MG63 (cell line): ENCODE measurements around the gene FAM53A. TPM values are rescaled to one million over a fixed set of nuclear protein-coding genes. Genes with fewer than 3 reads are reported as not detected.
"Not testable (repeated sequence)": the region's sequence is repeated elsewhere in the genome, so short reads cannot be mapped to it uniquely, and the experiment has no call there.

Source experiments
- DNase-seq: peaks from one replicate; pipeline ENCODE4 v3.0.0-alpha.2; 2020
- H3K27me3 ChIP-seq: fragments of 250-450 bp; sonication (Bioruptor Pico); 2 replicates; pipeline ENCODE4 v1.5.1; 2020; ENCODE audit warnings: mild to moderate bottlenecking, moderate library complexity
- H3K36me3 ChIP-seq: fragments of 250-450 bp; sonication (Bioruptor Pico); 2 replicates; pipeline ENCODE4 v1.5.1; 2020; ENCODE audit warnings: mild to moderate bottlenecking, moderate library complexity
- H3K4me3 ChIP-seq: fragments of 250-450 bp; sonication (Bioruptor Pico); 2 replicates; pipeline ENCODE4 v1.5.1; 2020; ENCODE audit warnings: mild to moderate bottlenecking, moderate library complexity
- H3K9me3 ChIP-seq: fragments of 250-450 bp; sonication (Bioruptor Pico); 2 replicates; pipeline ENCODE4 v1.5.1; 2020; ENCODE audit warnings: mild to moderate bottlenecking, moderate library complexity
- total RNA-seq: library from RNA; depleted of rRNA; stranded (reverse); fragments of >200 nt; shearing (Covaris generic); gene quantifications from 2 replicates; pipeline ENCODE4 v1.2.3, GENCODE V29; 2014; ENCODE audit warnings: low replicate concordance

FAM53A gene
- total RNA-seq, 1 experiment from 2014 or later, result 2.6 TPM

- DNase-seq, result no peak
- Histone ChIP-seq H3K9me3 (no peaks in the 10 kb centered on the region), H3K27me3 (no peaks in the 10 kb centered on the region), H3K4me3 (no peak overlapping the region), H3K36me3 (no peaks in the 10 kb centered on the region)
Observed at GRCh38 chr4:1674682-1675081, 9.4 kb downstream of the FAM53A start.

- no peaks in the 10 kb centered on the region for H3K27me3 ChIP-seq
- DNase-seq, result no peak
- no peaks in the 10 kb centered on the region for H3K9me3 ChIP-seq
- H3K36me3 ChIP-seq, result no peaks in the 10 kb centered on the region
- H3K4me3 ChIP-seq, result no peak overlapping the region
Observed at GRCh38 chr4:1673671-1674070, 10.4 kb downstream of the FAM53A start.

GRCh38 chr4:1671011-1671410 is 13.1 kb downstream of the FAM53A start:
- H3K27me3 ChIP-seq, DNase-seq, H3K36me3 ChIP-seq, H3K9me3 ChIP-seq, H3K4me3 ChIP-seq: not testable (repeated sequence)

GRCh38 chr4:1670279-1670678 is 13.8 kb downstream of the FAM53A start:
- no peak for DNase-seq
- H3K4me3 ChIP-seq, result no peak overlapping the region

GRCh38 chr4:1669850-1670249 is 14.3 kb downstream of the FAM53A start:
- Histone ChIP-seq H3K36me3 (no peaks in the 10 kb centered on the region), H3K9me3 (no peaks in the 10 kb centered on the region), H3K27me3 (no peaks in the 10 kb centered on the region), H3K4me3 (no peak overlapping the region)
- DNase-seq, result no peak

More at GRCh38 chr4:1670279-1670678, 13.8 kb downstream of the FAM53A start:
- no peaks in the 10 kb centered on the region for H3K36me3 ChIP-seq
- no peaks in the 10 kb centered on the region for H3K9me3 ChIP-seq
- no peaks in the 10 kb centered on the region for H3K27me3 ChIP-seq

- Histone ChIP-seq H3K4me3 (no peak overlapping the region), H3K27me3 (no peaks in the 10 kb centered on the region), H3K36me3 (no peaks in the 10 kb centered on the region), H3K9me3 (no peaks in the 10 kb centered on the region)
- no peak for DNase-seq
Observed at GRCh38 chr4:1669270-1669669, 14.8 kb downstream of the FAM53A start.

- DNase-seq, result no peak
- no peaks in the 10 kb centered on the region for H3K9me3 ChIP-seq
- H3K27me3 ChIP-seq, result no peaks in the 10 kb centered on the region
- no peak overlapping the region for H3K4me3 ChIP-seq
- H3K36me3 ChIP-seq, result no peaks in the 10 kb centered on the region
Observed at GRCh38 chr4:1668488-1668840, 15.6 kb downstream of the FAM53A start.

- H3K4me3 ChIP-seq, result no peak overlapping the region
- no peaks in the 10 kb centered on the region for H3K9me3 ChIP-seq
Observed at GRCh38 chr4:1667273-1667672, 16.8 kb downstream of the FAM53A start.

GRCh38 chr4:1666391-1666790 is 17.7 kb downstream of the FAM53A start:
- Histone ChIP-seq H3K9me3 (no peaks in the 10 kb centered on the region), H3K27me3 (no peaks in the 10 kb centered on the region), H3K36me3 (no peaks in the 10 kb centered on the region), H3K4me3 (no peak overlapping the region)
- DNase-seq, result no peak

More at GRCh38 chr4:1667273-1667672, 16.8 kb downstream of the FAM53A start:
- Histone ChIP-seq H3K36me3 (no peaks in the 10 kb centered on the region), H3K27me3 (no peaks in the 10 kb centered on the region)
- DNase-seq, result no peak

GRCh38 chr4:1664141-1664540 is 20.0 kb downstream of the FAM53A start:
- Histone ChIP-seq H3K27me3 (no peaks in the 10 kb centered on the region), H3K36me3 (no peaks in the 10 kb centered on the region), H3K4me3 (no peak overlapping the region), H3K9me3 (no peaks in the 10 kb centered on the region)
- no peak for DNase-seq

GRCh38 chr4:1663549-1663948 is 20.6 kb downstream of the FAM53A start:
- no peak for DNase-seq
- no peaks in the 10 kb centered on the region for H3K27me3 ChIP-seq
- no peak overlapping the region for H3K4me3 ChIP-seq
- no peaks in the 10 kb centered on the region for H3K36me3 ChIP-seq
- no peaks in the 10 kb centered on the region for H3K9me3 ChIP-seq

- H3K36me3 ChIP-seq, result no peaks in the 10 kb centered on the region
- no peak overlapping the region for H3K4me3 ChIP-seq
- H3K9me3 ChIP-seq, result no peaks in the 10 kb centered on the region
- H3K27me3 ChIP-seq, result no peaks in the 10 kb centered on the region
- no peak for DNase-seq
Observed at GRCh38 chr4:1661695-1662094, 22.4 kb downstream of the FAM53A start.

GRCh38 chr4:1660948-1661677 is 23.0 kb downstream of the FAM53A start:
- Histone ChIP-seq H3K36me3 (no peaks in the 10 kb centered on the region), H3K9me3 (no peaks in the 10 kb centered on the region), H3K4me3 (no peak overlapping the region), H3K27me3 (no peaks in the 10 kb centered on the region)
- DNase-seq, result no peak

GRCh38 chr4:1659104-1660043 is 24.7 kb downstream of the FAM53A start:
- H3K36me3 ChIP-seq, result no peaks in the 10 kb centered on the region
- H3K27me3 ChIP-seq, result no peaks in the 10 kb centered on the region
- no peak overlapping the region for H3K4me3 ChIP-seq
- H3K9me3 ChIP-seq, result no peaks in the 10 kb centered on the region
- DNase-seq, result no peak

GRCh38 chr4:1658581-1658980 is 25.5 kb downstream of the FAM53A start:
- H3K4me3 ChIP-seq, result no peak overlapping the region
- no peaks in the 10 kb centered on the region for H3K36me3 ChIP-seq
- no peaks in the 10 kb centered on the region for H3K9me3 ChIP-seq
- no peaks in the 10 kb centered on the region for H3K27me3 ChIP-seq
- DNase-seq, result no peak

GRCh38 chr4:1658146-1658545 is 26.0 kb downstream of the FAM53A start:
- no peak for DNase-seq
- Histone ChIP-seq H3K27me3 (no peaks in the 10 kb centered on the region), H3K9me3 (no peaks in the 10 kb centered on the region), H3K4me3 (no peak overlapping the region), H3K36me3 (no peaks in the 10 kb centered on the region)

- Histone ChIP-seq H3K9me3 (no peaks in the 10 kb centered on the region), H3K27me3 (no peaks in the 10 kb centered on the region)
- DNase-seq, result no peak
Observed at GRCh38 chr4:1656986-1657385, 27.1 kb downstream of the FAM53A start.

GRCh38 chr4:1656132-1656531 is 28.0 kb downstream of the FAM53A start:
- no peak for DNase-seq
- H3K4me3 ChIP-seq, result no peak overlapping the region
- no peaks in the 10 kb centered on the region for H3K9me3 ChIP-seq
- no peaks in the 10 kb centered on the region for H3K27me3 ChIP-seq
- H3K36me3 ChIP-seq, result no peaks in the 10 kb centered on the region

More at GRCh38 chr4:1656986-1657385, 27.1 kb downstream of the FAM53A start:
- no peak overlapping the region for H3K4me3 ChIP-seq
- no peaks in the 10 kb centered on the region for H3K36me3 ChIP-seq
